ENCODE measurements around the gene AGPS. TPM values are rescaled to one million over a fixed set of nuclear protein-coding genes. Genes with fewer than 3 reads are reported as not detected.
"Not testable (repeated sequence)": the region's sequence is repeated elsewhere in the genome, so short reads cannot be mapped to it uniquely, and the experiment has no call there.

The AGPS gene
- polyA plus RNA-seq, 3 donors from 2014 or later = 16.1 to 27.2 (median 18.0) TPM

DNA sequence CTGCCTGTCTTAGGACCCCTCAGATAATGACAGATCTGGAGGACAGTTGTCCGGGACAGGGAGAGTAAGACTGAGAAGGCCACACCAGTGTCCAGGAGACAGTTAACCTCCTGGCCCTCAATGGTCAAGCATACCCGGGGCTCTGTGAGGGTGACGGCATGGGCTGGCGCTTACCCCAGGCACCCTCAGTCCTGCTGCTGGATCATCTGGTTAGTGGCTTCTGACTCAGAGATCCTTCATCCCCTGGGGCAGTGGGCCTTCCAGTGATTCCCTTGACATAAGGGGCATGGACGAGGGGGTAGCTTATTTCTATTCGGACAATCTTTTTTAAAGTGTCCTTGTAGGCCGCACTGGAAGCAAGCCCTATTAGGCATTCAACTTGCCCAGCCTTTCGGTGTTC lies 18.1 kb downstream of the AGPS start:
- not testable (repeated sequence) for H3K27ac Mint-ChIP-seq; H3K27me3 Mint-ChIP-seq (ENCODE audit: low read depth in 3 of 3); DNase-seq; H3K4me3 Mint-ChIP-seq; H3K36me3 Mint-ChIP-seq; H3K9me3 Mint-ChIP-seq
- peaks cover 35 to 64% of the 10 kb centered on the region in 2 donors for H3K4me1 Mint-ChIP-seq

DNA sequence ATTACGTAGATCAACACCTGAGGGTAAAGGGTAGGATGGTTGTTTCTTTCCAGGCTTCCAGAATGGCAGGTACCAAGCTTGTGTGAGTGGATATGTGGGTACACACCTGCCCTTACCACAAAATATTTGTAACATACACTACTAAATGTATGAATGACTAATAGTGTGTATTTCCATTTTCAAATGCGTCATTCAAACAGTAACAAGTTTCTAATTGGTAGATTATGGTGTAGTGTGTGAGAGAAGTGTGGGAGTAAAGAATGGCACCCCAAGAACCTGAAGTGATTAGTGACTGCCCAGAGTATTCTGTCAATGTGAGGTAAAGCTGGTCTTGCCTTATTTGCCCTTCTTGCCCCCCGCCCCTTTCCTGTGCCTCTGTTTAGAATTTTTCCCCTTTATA lies 21.1 kb downstream of the AGPS start:
- peaks cover 19 to 46% of the 10 kb centered on the region in 2 donors for H3K4me1 Mint-ChIP-seq
- peaks cover 0 to 2% (median 0%) of the 10 kb centered on the region in 3 donors for H3K27me3 Mint-ChIP-seq (ENCODE audit: low read depth in 3 of 3)
- no peaks in the 10 kb centered on the region for H3K36me3 Mint-ChIP-seq
- H3K9me3 Mint-ChIP-seq = no peaks in the 10 kb centered on the region
- H3K27ac Mint-ChIP-seq = peak overlapping the region in 3 of 6 donors; percentile 53 to 57 (median 53)
- DNase-seq = no peak
- H3K4me3 Mint-ChIP-seq = no peak overlapping the region

DNA sequence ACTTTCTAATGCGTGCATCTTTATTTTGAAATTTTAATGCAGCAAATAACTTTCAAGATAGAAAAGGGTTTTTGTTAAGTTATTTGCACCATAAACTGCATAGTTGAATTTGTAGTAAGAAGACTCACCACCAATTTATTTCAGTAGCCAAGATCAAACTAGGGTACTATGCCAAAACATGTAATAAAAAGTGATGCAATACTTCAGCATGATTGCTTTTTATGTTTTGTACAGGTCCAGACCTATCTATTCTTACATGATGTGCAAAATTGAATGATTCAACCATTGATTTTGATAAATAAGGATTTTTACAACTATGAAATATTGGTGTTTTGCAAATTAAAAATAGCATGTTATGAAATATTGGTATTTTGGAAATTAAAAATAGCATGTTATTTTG lies 26.7 kb downstream of the AGPS start:
- Mint-ChIP-seq H3K27ac (no peak overlapping the region), H3K4me1 (peaks cover 18 to 40% of the 10 kb centered on the region in 2 donors), H3K36me3 (no peaks in the 10 kb centered on the region), H3K27me3 (ENCODE audit: low read depth in 3 of 3) (no peaks in the 10 kb centered on the region), H3K4me3 (no peak overlapping the region), H3K9me3 (no peaks in the 10 kb centered on the region)
- no peak for DNase-seq

DNA sequence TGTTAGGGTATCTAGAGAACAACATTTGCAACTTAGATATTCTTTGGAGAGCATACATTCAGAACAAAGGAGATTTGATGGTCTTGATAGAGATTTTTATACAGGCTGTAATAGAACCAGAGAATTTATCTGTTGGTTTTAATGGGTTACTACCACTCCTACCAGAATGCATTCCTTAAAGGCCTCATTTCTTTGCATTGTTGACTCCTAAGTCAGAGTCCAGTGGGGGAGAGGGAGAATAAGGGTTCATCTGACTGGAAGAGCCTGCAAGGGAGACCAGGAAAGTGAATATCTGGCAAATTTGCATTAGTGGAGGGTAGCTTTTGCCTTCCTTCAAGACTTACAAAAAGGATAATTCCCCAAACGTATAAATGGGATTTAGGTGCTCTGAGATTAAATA lies 29.7 kb downstream of the AGPS start:
- H3K27ac Mint-ChIP-seq = peak overlapping the region in 2 of 6 donors; percentile 2 to 48
- DNase-seq = no peak
- no peak overlapping the region for H3K4me3 Mint-ChIP-seq
- peaks cover 6 to 18% (median 10%) of the 10 kb centered on the region in 3 donors for H3K36me3 Mint-ChIP-seq
- H3K4me1 Mint-ChIP-seq = peaks cover 30 to 48% of the 10 kb centered on the region in 2 donors
- peaks cover under 1 to 9% (median 5%) of the 10 kb centered on the region in 6 donors for H3K9me3 Mint-ChIP-seq
- H3K27me3 Mint-ChIP-seq (ENCODE audit: low read depth in 3 of 3) = no peaks in the 10 kb centered on the region

DNA sequence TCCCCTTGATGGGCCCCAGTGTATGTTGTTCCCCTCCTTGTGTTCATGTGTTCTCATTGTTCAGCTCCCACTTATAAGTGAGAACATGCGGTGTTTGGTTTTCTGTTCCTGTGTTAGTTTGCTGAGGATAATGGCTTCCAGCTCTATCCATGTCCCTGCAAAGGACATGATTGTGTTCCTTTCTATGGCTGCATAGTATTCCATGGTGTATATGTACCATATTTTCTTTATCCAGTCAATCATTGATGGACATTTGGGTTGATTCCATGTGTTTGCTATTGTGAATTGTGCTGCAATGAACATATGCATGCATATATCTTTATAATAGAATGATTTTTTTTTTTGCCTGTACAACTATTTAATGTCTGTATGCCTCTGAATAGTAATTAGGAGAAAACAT lies 31.5 kb downstream of the AGPS start:
- H3K27me3 Mint-ChIP-seq (ENCODE audit: low read depth in 3 of 3); DNase-seq; H3K4me3 Mint-ChIP-seq: not testable (repeated sequence)
- Mint-ChIP-seq H3K27ac (peak overlapping the region in 2 of 6 donors; percentile 12 to 20), H3K9me3 (peaks cover 8 to 26% (median 19%) of the 10 kb centered on the region in 6 donors), H3K4me1 (peaks cover 42 to 62% of the 10 kb centered on the region in 2 donors), H3K36me3 (peaks cover 25 to 37% (median 27%) of the 10 kb centered on the region in 3 donors)

DNA sequence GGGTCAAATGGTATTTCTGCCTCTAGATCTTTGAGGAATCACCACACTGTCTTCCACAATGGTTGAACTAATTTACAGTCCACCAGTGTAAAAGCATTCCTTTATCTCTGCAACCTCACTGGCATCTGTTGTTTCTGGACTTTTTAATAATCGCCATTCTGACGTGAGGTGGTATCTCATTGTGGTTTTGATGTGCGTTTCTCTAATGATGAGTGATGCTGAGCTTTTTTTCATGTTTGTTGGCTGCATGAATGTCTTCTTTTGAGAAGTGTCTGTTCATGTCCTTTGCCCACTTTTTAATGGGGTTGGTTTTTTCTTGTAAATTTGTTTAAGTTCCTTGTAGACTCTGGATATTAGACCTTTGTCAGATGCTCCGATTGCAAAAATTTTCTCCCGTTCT lies 32.0 kb downstream of the AGPS start:
- not testable (repeated sequence) for H3K27ac Mint-ChIP-seq; H3K4me3 Mint-ChIP-seq; H3K27me3 Mint-ChIP-seq (ENCODE audit: low read depth in 3 of 3); DNase-seq
- peaks cover 8 to 28% (median 19%) of the 10 kb centered on the region in 6 donors for H3K9me3 Mint-ChIP-seq
- peaks cover 28 to 41% (median 29%) of the 10 kb centered on the region in 3 donors for H3K36me3 Mint-ChIP-seq
- peaks cover 42 to 63% of the 10 kb centered on the region in 2 donors for H3K4me1 Mint-ChIP-seq

DNA sequence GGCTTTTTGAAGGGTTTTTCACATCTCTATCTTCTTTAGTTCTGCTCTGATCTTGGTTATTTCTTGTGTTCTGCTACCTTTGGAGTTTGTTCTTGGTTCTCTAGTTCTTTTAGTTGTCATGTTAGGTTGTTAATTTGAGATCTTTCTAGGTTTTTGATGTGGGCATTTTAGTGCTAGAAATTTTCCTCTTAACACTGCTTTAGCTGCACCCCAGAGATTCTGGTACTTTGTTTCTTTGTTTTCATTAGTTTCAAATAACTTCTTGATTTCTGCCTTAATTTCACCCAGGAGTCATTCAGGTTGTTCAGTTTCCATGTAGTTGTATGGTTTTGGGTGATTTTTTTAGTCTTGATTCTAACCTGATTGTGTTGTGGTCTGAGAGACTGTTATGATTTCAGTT lies 34.7 kb downstream of the AGPS start:
- peaks cover 0 to 2% (median 0%) of the 10 kb centered on the region in 3 donors for H3K27me3 Mint-ChIP-seq (ENCODE audit: low read depth in 3 of 3)
- peaks cover 45 to 68% of the 10 kb centered on the region in 2 donors for H3K4me1 Mint-ChIP-seq
- peaks cover 18 to 44% (median 33%) of the 10 kb centered on the region in 6 donors for H3K9me3 Mint-ChIP-seq
- no peak overlapping the region for H3K27ac Mint-ChIP-seq
- no peak overlapping the region for H3K4me3 Mint-ChIP-seq
- H3K36me3 Mint-ChIP-seq = peaks cover 44 to 58% (median 45%) of the 10 kb centered on the region in 3 donors
- DNase-seq = no peak

DNA sequence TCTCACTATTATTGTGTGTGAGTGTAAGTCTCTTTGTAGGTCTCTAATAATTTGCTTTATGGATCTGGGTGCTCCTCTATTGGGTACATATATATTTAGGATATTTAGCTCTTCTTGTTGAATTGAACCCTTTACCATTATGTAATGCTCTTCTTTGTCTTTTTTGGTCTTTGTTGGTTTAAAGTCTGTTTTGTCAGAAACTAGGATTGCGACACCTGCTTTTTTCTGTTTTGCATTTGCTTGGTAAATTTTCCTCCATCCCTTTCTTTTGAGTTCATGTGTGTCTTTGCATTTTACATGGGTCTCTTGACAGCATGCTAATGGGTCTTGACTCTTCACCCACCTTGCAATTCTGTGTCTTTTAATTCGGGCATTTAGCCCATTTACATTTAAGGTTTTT lies 35.4 kb downstream of the AGPS start:
- H3K27me3 Mint-ChIP-seq (ENCODE audit: low read depth in 3 of 3); H3K27ac Mint-ChIP-seq; DNase-seq: not testable (repeated sequence)
- Mint-ChIP-seq H3K36me3 (peaks cover 50 to 63% (median 50%) of the 10 kb centered on the region in 3 donors), H3K4me1 (peaks cover 46 to 74% of the 10 kb centered on the region in 2 donors), H3K4me3 (peak overlapping the region in 1 of 5 donors; percentile 6), H3K9me3 (peaks cover 18 to 50% (median 37%) of the 10 kb centered on the region in 6 donors)

DNA sequence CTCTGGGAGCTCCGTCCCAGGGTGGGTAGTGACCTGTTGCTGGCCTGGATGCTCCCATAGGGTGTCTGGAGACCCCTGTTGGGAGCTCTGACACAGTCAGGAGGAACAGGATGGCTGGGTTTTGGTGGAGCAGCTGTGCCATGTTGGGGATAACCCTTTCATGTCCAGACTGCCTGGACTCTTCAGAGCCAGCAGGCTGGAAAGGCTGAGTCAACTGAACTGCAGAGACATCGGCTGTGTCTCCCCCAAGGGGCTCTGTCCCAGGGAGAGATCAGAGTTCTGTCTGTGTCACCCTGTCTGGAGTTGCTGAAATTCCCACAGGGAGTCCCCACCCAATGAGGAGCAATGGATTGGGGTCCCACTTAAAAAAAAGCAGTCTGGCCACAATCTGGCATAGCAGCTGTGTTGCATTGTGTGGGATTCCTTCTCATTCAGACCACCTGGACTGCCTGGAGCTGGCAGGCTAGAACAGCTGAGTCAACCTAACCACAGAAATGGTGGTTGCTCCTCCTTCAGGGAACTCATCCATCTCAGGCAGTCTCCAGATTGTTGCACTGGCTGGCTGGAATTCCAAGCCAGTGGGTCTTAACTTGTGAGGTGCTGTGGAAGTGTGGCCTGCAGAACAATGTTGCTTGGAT lies 37.2 kb downstream of the AGPS start:
- no peak overlapping the region for H3K4me3 Mint-ChIP-seq
- H3K4me1 Mint-ChIP-seq = peaks cover 33 to 61% of the 10 kb centered on the region in 2 donors
- peaks cover 0 to 2% (median 0%) of the 10 kb centered on the region in 3 donors for H3K27me3 Mint-ChIP-seq (ENCODE audit: low read depth in 3 of 3)
- H3K9me3 Mint-ChIP-seq = peaks cover 22 to 63% (median 50%) of the 10 kb centered on the region in 6 donors
- H3K36me3 Mint-ChIP-seq = peaks cover 61 to 74% (median 62%) of the 10 kb centered on the region in 3 donors
- no peak for DNase-seq
- H3K27ac Mint-ChIP-seq = no peak overlapping the region

DNA sequence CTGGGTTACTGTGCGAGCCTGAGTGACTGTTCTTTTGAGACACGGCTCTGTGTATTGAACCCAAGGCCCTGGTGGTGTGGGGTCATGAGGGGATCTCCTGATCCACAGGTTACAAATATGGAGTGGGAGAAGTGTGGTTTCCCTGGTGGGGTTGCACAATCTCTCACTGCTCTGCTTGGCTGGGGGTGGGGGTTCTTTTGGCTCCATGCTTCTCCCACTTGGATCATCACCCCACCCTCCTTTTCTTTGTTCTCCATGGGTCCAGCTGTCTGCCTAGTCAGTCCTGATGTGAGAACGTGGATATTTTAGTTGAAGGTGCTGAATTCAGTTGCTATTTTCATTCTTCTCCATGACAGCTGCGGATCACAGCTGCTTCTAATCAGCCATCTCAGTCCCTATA lies 37.8 kb downstream of the AGPS start:
- no peak for DNase-seq
- H3K4me1 Mint-ChIP-seq = peaks cover 31 to 58% of the 10 kb centered on the region in 2 donors
- H3K27ac Mint-ChIP-seq = no peak overlapping the region
- peaks cover 65 to 78% (median 65%) of the 10 kb centered on the region in 3 donors for H3K36me3 Mint-ChIP-seq
- H3K9me3 Mint-ChIP-seq = peaks cover 22 to 63% (median 50%) of the 10 kb centered on the region in 6 donors
- peaks cover 0 to 2% (median 0%) of the 10 kb centered on the region in 3 donors for H3K27me3 Mint-ChIP-seq (ENCODE audit: low read depth in 3 of 3)
- no peak overlapping the region for H3K4me3 Mint-ChIP-seq

DNA sequence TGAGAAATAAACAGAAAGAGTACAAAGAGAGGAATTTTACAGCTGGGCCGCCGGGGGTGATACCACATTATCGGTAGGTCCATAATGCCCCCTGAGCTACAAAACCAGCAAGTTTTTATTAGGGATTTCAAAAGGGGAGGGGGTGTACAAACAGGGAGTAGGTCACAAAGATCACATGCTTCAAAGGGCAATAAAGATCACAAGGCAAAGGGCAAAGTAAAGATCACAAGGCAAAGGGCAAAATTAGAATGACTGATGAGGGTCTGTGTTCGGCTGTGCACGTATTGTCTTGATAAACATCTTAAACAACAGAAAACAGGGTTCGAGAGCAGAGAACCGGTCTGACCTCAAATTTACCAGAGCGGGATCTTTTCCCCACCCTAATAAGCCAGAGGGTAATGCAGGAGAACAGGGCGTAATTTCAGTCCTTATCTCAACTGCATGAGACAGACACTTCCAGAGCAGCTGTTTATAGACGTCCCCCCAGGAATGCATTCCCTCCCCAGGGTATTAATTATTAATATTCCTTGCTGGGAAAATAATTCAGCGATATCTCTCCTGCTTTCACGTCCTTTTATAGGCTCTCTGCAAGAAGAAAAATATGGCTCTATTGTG lies 38.6 kb downstream of the AGPS start:
- not testable (repeated sequence) for DNase-seq; H3K27me3 Mint-ChIP-seq (ENCODE audit: low read depth in 3 of 3); H3K4me3 Mint-ChIP-seq; H3K27ac Mint-ChIP-seq
- H3K36me3 Mint-ChIP-seq = peaks cover 61 to 74% (median 63%) of the 10 kb centered on the region in 3 donors
- peaks cover 22 to 63% (median 50%) of the 10 kb centered on the region in 6 donors for H3K9me3 Mint-ChIP-seq
- peaks cover 24 to 50% of the 10 kb centered on the region in 2 donors for H3K4me1 Mint-ChIP-seq

DNA sequence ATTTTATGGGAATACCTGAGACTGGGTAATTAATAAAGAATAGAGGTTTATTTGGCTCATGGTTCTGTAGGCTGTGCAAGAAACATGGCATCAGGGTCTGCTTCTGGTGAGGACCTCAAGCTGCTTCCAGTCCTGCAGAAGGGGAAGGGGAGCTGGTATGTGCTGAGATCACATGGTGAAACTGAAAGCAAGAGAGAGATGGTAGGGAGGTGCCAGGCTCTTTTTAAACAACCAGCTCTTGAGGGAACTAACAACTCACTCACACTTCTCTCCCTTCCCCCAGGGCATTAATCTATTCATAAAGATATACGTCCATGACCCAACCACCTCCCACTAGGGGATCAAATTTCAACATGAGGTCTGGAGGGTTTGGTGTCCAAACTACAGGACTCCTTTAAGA lies 40.1 kb downstream of the AGPS start:
- no peak overlapping the region for H3K27ac Mint-ChIP-seq
- H3K4me3 Mint-ChIP-seq = no peak overlapping the region
- H3K27me3 Mint-ChIP-seq (ENCODE audit: low read depth in 3 of 3) = peaks cover 0 to 2% (median 0%) of the 10 kb centered on the region in 3 donors
- peaks cover 15 to 50% (median 43%) of the 10 kb centered on the region in 6 donors for H3K9me3 Mint-ChIP-seq
- H3K36me3 Mint-ChIP-seq = peaks cover 54 to 66% (median 64%) of the 10 kb centered on the region in 3 donors
- DNase-seq = no peak
- peaks cover 13 to 40% of the 10 kb centered on the region in 2 donors for H3K4me1 Mint-ChIP-seq

DNA sequence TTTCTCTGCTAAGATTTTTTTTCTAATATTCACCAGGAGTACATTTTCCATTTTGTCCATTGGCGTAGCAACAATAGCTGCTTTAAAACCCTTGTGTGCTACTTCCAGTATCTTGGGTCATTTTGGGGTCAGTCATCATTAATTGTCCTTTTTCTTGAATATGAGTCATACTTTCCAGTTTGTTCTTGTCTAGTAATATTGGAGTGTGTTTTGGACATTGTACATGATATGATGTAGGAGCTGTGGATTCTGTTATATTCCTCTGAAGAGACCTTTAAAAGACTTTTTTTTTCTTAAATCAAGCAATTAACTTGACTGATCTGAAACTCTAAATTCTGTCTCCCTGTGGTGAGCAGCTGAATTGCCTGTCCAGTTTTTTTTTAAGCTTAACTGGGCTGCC lies 40.8 kb downstream of the AGPS start:
- peaks cover 12 to 43% (median 38%) of the 10 kb centered on the region in 6 donors for H3K9me3 Mint-ChIP-seq
- peaks cover 48 to 62% (median 59%) of the 10 kb centered on the region in 3 donors for H3K36me3 Mint-ChIP-seq
- H3K27ac Mint-ChIP-seq = no peak overlapping the region
- H3K4me3 Mint-ChIP-seq = no peak overlapping the region
- peaks cover 9 to 33% of the 10 kb centered on the region in 2 donors for H3K4me1 Mint-ChIP-seq
- no peak for DNase-seq
- peaks cover 0 to 2% (median 0%) of the 10 kb centered on the region in 3 donors for H3K27me3 Mint-ChIP-seq (ENCODE audit: low read depth in 3 of 3)

DNA sequence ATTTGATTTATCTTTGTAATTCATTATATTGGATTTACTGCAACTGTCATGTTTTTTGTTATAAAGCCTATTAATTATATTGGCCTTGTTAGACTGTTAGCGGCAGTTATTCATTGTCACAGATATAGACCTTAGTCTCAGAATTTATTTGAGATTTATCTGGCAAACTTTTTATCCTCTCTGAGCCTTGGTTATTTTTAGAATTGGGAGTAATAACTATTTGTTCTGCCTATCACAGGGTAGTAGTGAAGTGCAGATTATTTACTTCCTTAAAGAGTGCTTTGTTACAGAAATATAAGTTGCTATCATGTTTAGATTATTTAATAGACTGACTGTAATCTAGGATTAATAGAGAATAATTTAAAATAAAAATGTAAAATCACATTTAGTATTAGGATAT lies 41.9 kb downstream of the AGPS start:
- no peak overlapping the region for H3K4me3 Mint-ChIP-seq
- H3K9me3 Mint-ChIP-seq = peaks cover 8 to 36% (median 34%) of the 10 kb centered on the region in 6 donors
- no peaks in the 10 kb centered on the region for H3K27me3 Mint-ChIP-seq (ENCODE audit: low read depth in 3 of 3)
- no peak for DNase-seq
- H3K4me1 Mint-ChIP-seq = peaks cover 3 to 22% of the 10 kb centered on the region in 2 donors
- H3K27ac Mint-ChIP-seq = no peak overlapping the region
- H3K36me3 Mint-ChIP-seq = peaks cover 40 to 58% (median 55%) of the 10 kb centered on the region in 3 donors

Data from immature natural killer cell (primary cell).